HEK293 (cell line): ENCODE results near the gene CPLX1.

ENCODE experiments used
- CTCF ChIA-PET: fragments of 350-600 bp; formaldehyde crosslinking; extraction: SDS; loops from one replicate; lab custom pipeline; 2021; ENCODE audit warnings: antibody characterized with exemption; lab: Yijun Ruan, JAX
- POLR2A ChIA-PET: fragments of 300-600 bp; formaldehyde crosslinking; extraction: SDS; loops from one replicate; lab custom pipeline; 2020; ENCODE audit warnings: antibody characterized with exemption, inconsistent platforms; lab: Yijun Ruan, JAX
- H3K27ac ChIP-seq: fragments of 200-500 bp; sonication (Bioruptor generic); 2 replicates; pipeline ENCODE4 v1.5.1; 2014; ENCODE audit warnings: low read depth, low read length, control low read depth, inconsistent platforms; ENCODE audit errors: extremely low read depth
- H3K36me3 ChIP-seq, 2 experiments: fragments of 200-500 bp in 1 of 2; sonication (Bioruptor generic) in 1 of 2; 1 replicate in 1 of 2; 2 replicates in 1 of 2; pipeline ENCODE4 v1.5.1; 2014 to 2017; ENCODE audit warnings: inconsistent platforms in 2 of 2, low read length in 2 of 2; ENCODE audit not compliant: control insufficient read depth in 2 of 2, insufficient read depth in 1 of 2
- H3K4me1 ChIP-seq: fragments of 200-500 bp; sonication (Bioruptor generic); 2 replicates; pipeline ENCODE4 v1.5.1; 2014; ENCODE audit warnings: mild to moderate bottlenecking, low read length, inconsistent platforms; ENCODE audit not compliant: control insufficient read depth, insufficient read depth
- H3K4me3 ChIP-seq: 2 replicates; pipeline ENCODE4 v1.5.1; 2011; ENCODE audit warnings: low read depth, mild to moderate bottlenecking, control low read depth, low read length, moderate library complexity
- H3K9me3 ChIP-seq: fragments of 200-500 bp; sonication (Bioruptor generic); 2 replicates; pipeline ENCODE4 v1.5.1; 2014; ENCODE audit warnings: low read depth, low read length, inconsistent platforms; ENCODE audit not compliant: control insufficient read depth, insufficient read depth
- ATF2 ChIP-seq: fragments of 450-650 bp; formaldehyde crosslinking; IDR thresholded peaks from 2 replicates; pipeline ENCODE4 v1.5.1; 2016; ENCODE audit warnings: missing biosample characterization, missing genetic modification characterization, low read depth
- HIC1 ChIP-seq: fragments of 450-650 bp; formaldehyde crosslinking; IDR thresholded peaks from 2 replicates; pipeline ENCODE4 v1.5.1; 2016; ENCODE audit warnings: missing biosample characterization, missing genetic modification characterization
- KLF1 ChIP-seq: fragments of 450-650 bp; formaldehyde crosslinking; IDR thresholded peaks from 2 replicates; pipeline ENCODE4 v1.5.1; 2016; ENCODE audit warnings: missing biosample characterization, missing genetic modification characterization
- ZBTB7A ChIP-seq: fragments of 450-650 bp; formaldehyde crosslinking; IDR thresholded peaks from 2 replicates; pipeline ENCODE4 v1.5.1; 2016; ENCODE audit warnings: low read depth, missing biosample characterization, missing genetic modification characterization
- ZBTB8A ChIP-seq: fragments of 450-650 bp; formaldehyde crosslinking; IDR thresholded peaks from 2 replicates; pipeline ENCODE4 v1.5.1; 2016; ENCODE audit warnings: missing biosample characterization, missing genetic modification characterization
- ZNF157 ChIP-seq: fragments of 450-650 bp; formaldehyde crosslinking; IDR thresholded peaks from 2 replicates; pipeline ENCODE4 v1.5.1; 2016; ENCODE audit warnings: missing biosample characterization, missing genetic modification characterization
- ZNF175 ChIP-seq: fragments of 450-650 bp; formaldehyde crosslinking; IDR thresholded peaks from 2 replicates; pipeline ENCODE4 v1.5.1; 2016; ENCODE audit warnings: missing biosample characterization, missing genetic modification characterization
- ZNF19 ChIP-seq: fragments of 450-650 bp; formaldehyde crosslinking; IDR thresholded peaks from 2 replicates; pipeline ENCODE4; 2016; ENCODE audit warnings: missing biosample characterization, missing genetic modification characterization, low read depth
- ZNF211 ChIP-seq: fragments of 450-650 bp; formaldehyde crosslinking; IDR thresholded peaks from 2 replicates; pipeline ENCODE4 v1.5.1; 2016; ENCODE audit warnings: low read depth, missing biosample characterization, missing genetic modification characterization
- ZNF354C ChIP-seq: fragments of 450-650 bp; formaldehyde crosslinking; IDR thresholded peaks from 2 replicates; pipeline ENCODE4 v1.5.1; 2016; ENCODE audit warnings: missing biosample characterization, missing genetic modification characterization, low read depth, borderline replicate concordance
- ZNF449 ChIP-seq: fragments of 450-650 bp; formaldehyde crosslinking; IDR thresholded peaks from 2 replicates; pipeline ENCODE4 v1.5.1; 2017; ENCODE audit warnings: missing biosample characterization, mild to moderate bottlenecking, missing genetic modification characterization, moderate library complexity
- ZNF501 ChIP-seq: fragments of 450-650 bp; formaldehyde crosslinking; IDR thresholded peaks from 2 replicates; pipeline ENCODE4 v1.5.1; 2016; ENCODE audit warnings: missing biosample characterization, missing genetic modification characterization
- ZNF585B ChIP-seq: fragments of 450-650 bp; formaldehyde crosslinking; IDR thresholded peaks from 2 replicates; pipeline ENCODE4 v1.5.1; 2016; ENCODE audit warnings: missing biosample characterization, missing genetic modification characterization
- ZNF654 ChIP-seq: fragments of 450-650 bp; formaldehyde crosslinking; IDR thresholded peaks from 2 replicates; pipeline ENCODE4 v1.5.1; 2016; ENCODE audit warnings: low read depth, missing biosample characterization, missing genetic modification characterization
- ZNF785 ChIP-seq: fragments of 450-650 bp; formaldehyde crosslinking; IDR thresholded peaks from 2 replicates; pipeline ENCODE4 v1.5.1; 2016; ENCODE audit warnings: missing biosample characterization, missing genetic modification characterization
- ZNF792 ChIP-seq: fragments of 450-650 bp; formaldehyde crosslinking; IDR thresholded peaks from 2 replicates; pipeline ENCODE4 v1.5.1; 2016; ENCODE audit warnings: missing biosample characterization, missing genetic modification characterization
- ZSCAN5A ChIP-seq: fragments of 450-650 bp; formaldehyde crosslinking; IDR thresholded peaks from 2 replicates; pipeline ENCODE4 v1.5.1; 2016; ENCODE audit warnings: missing biosample characterization, missing genetic modification characterization
- TF ChIP-seq, protein P1 (sequence below): fragments of 450-650 bp; formaldehyde crosslinking; IDR thresholded peaks from 2 replicates; pipeline ENCODE4 v1.5.1; 2016; ENCODE audit warnings: missing biosample characterization, missing genetic modification characterization
- TF ChIP-seq, protein P2 (sequence below): fragments of 450-650 bp; formaldehyde crosslinking; IDR thresholded peaks from 2 replicates; pipeline ENCODE4 v1.5.1; 2016; ENCODE audit warnings: missing biosample characterization, missing genetic modification characterization, borderline replicate concordance
- TF ChIP-seq, protein P3 (sequence below): fragments of 450-650 bp; formaldehyde crosslinking; IDR thresholded peaks from 2 replicates; pipeline ENCODE4 v1.5.1; 2016; ENCODE audit warnings: missing biosample characterization, missing genetic modification characterization

The CPLX1 gene

GRCh38 chr4:833156-833555 is 7.2 kb upstream of the CPLX1 start:
- Histone ChIP-seq H3K4me1 (no peaks in the 10 kb centered on the region), H3K27ac (no peak overlapping the region), H3K4me3 (no peak overlapping the region), H3K9me3 (no peaks in the 10 kb centered on the region), H3K36me3 (no peaks in the 10 kb centered on the region)
- no peak for TF ChIP-seq ZNF175
- no peak for TF ChIP-seq ZBTB8A (tag by site-specific recombination)
- TF ChIP-seq ZNF449 (tag by site-specific recombination): no peak
- TF ChIP-seq, protein P1, sequence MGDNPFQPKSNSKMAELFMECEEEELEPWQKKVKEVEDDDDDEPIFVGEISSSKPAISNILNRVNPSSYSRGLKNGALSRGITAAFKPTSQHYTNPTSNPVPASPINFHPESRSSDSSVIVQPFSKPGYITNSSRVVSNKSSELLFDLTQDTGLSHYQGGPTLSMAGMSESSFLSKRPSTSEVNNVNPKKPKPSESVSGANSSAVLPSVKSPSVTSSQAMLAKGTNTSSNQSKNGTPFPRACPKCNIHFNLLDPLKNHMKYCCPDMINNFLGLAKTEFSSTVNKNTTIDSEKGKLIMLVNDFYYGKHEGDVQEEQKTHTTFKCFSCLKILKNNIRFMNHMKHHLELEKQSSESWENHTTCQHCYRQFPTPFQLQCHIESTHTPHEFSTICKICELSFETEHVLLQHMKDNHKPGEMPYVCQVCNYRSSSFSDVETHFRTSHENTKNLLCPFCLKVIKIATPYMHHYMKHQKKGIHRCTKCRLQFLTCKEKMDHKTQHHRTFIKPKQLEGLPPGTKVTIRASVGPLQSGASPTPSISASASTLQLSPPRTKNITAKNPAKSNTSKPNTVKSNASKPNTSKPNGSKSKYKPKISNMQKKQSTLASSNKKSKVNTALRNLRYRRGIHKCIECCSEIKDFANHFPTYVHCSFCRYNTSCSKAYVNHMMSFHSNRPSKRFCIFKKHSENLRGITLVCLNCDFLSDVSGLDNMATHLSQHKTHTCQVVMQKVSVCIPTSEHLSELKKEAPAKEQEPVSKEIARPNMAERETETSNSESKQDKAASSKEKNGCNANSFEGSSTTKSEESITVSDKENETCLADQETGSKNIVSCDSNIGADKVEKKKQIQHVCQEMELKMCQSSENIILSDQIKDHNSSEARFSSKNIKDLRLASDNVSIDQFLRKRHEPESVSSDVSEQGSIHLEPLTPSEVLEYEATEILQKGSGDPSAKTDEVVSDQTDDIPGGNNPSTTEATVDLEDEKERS (tag by site-specific recombination): no peak
- TF ChIP-seq, protein P2, sequence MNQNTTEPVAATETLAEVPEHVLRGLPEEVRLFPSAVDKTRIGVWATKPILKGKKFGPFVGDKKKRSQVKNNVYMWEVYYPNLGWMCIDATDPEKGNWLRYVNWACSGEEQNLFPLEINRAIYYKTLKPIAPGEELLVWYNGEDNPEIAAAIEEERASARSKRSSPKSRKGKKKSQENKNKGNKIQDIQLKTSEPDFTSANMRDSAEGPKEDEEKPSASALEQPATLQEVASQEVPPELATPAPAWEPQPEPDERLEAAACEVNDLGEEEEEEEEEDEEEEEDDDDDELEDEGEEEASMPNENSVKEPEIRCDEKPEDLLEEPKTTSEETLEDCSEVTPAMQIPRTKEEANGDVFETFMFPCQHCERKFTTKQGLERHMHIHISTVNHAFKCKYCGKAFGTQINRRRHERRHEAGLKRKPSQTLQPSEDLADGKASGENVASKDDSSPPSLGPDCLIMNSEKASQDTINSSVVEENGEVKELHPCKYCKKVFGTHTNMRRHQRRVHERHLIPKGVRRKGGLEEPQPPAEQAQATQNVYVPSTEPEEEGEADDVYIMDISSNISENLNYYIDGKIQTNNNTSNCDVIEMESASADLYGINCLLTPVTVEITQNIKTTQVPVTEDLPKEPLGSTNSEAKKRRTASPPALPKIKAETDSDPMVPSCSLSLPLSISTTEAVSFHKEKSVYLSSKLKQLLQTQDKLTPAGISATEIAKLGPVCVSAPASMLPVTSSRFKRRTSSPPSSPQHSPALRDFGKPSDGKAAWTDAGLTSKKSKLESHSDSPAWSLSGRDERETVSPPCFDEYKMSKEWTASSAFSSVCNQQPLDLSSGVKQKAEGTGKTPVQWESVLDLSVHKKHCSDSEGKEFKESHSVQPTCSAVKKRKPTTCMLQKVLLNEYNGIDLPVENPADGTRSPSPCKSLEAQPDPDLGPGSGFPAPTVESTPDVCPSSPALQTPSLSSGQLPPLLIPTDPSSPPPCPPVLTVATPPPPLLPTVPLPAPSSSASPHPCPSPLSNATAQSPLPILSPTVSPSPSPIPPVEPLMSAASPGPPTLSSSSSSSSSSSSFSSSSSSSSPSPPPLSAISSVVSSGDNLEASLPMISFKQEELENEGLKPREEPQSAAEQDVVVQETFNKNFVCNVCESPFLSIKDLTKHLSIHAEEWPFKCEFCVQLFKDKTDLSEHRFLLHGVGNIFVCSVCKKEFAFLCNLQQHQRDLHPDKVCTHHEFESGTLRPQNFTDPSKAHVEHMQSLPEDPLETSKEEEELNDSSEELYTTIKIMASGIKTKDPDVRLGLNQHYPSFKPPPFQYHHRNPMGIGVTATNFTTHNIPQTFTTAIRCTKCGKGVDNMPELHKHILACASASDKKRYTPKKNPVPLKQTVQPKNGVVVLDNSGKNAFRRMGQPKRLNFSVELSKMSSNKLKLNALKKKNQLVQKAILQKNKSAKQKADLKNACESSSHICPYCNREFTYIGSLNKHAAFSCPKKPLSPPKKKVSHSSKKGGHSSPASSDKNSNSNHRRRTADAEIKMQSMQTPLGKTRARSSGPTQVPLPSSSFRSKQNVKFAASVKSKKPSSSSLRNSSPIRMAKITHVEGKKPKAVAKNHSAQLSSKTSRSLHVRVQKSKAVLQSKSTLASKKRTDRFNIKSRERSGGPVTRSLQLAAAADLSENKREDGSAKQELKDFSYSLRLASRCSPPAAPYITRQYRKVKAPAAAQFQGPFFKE (tag by site-specific recombination): no peak
- no peak for TF ChIP-seq HIC1 (tag by site-specific recombination)
- no peak for TF ChIP-seq ZNF211 (tag by site-specific recombination)
- no peak for TF ChIP-seq ZNF354C
- TF ChIP-seq ZNF157 (tag by site-specific recombination): no peak
- no peak for TF ChIP-seq ATF2 (tag by site-specific recombination)
- TF ChIP-seq ZBTB7A: no peak
- no peak for TF ChIP-seq ZSCAN5A (tag by site-specific recombination)
- TF ChIP-seq ZNF19: no peak
- TF ChIP-seq, protein P3, sequence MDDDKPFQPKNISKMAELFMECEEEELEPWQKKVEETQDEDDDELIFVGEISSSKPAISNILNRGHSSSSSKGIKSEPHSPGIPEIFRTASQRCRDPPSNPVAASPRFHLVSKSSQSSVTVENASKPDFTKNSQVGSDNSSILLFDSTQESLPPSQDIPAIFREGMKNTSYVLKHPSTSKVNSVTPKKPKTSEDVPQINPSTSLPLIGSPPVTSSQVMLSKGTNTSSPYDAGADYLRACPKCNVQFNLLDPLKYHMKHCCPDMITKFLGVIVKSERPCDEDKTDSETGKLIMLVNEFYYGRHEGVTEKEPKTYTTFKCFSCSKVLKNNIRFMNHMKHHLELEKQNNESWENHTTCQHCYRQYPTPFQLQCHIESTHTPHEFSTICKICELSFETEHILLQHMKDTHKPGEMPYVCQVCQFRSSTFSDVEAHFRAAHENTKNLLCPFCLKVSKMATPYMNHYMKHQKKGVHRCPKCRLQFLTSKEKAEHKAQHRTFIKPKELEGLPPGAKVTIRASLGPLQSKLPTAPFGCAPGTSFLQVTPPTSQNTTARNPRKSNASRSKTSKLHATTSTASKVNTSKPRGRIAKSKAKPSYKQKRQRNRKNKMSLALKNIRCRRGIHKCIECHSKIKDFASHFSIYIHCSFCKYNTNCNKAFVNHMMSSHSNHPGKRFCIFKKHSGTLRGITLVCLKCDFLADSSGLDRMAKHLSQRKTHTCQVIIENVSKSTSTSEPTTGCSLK: no peak
- TF ChIP-seq ZNF501: no peak
- no peak for TF ChIP-seq ZNF654
- TF ChIP-seq ZNF792: no peak
- TF ChIP-seq ZNF785 (tag by site-specific recombination): no peak
- no peak for TF ChIP-seq KLF1
- TF ChIP-seq ZNF585B (tag by site-specific recombination): no peak
- ChIA-PET CTCF (no interaction called here), POLR2A (no interaction called here)
